RWPE1 (cell line): ENCODE measurements around the gene PAM16.
A peak's percentile ranks its signal among the peaks of the same experiment; 100 is the strongest.

ENCODE experiments used
- CTCF ChIA-PET: fragments of 350-600 bp; sonication (Branson Sonifier 250); formaldehyde crosslinking; extraction: SDS; loops from one replicate; lab custom pipeline; 2021; lab: Yijun Ruan, JAX
- POLR2A ChIA-PET: fragments of 400-600 bp; formaldehyde crosslinking; extraction: SDS; loops from one replicate; lab custom pipeline; 2020; ENCODE audit warnings: antibody characterized with exemption; ENCODE audit not compliant: low non-redundant PET; lab: Yijun Ruan, JAX
- DNase-seq: peaks from one replicate; pipeline ENCODE4 v3.0.0; 2012; ENCODE audit warnings: low spot score
- H3K27ac ChIP-seq: fragments of 450-650 bp; 2 replicates; pipeline ENCODE4 v1.5.1; 2017
- TF ChIP-seq, protein P1 (sequence below): fragments of 450-650 bp; conservative IDR thresholded peaks from 2 replicates; pipeline ENCODE4 v1.5.1; 2017; ENCODE audit warnings: low read depth, mild to moderate bottlenecking

PAM16 gene

GRCh38 chr16:4314532-4315185 lies 36.5 kb downstream of the PAM16 start:
- ChIA-PET POLR2A (no interaction called here), CTCF (no interaction called here)
- TF ChIP-seq, protein P1, sequence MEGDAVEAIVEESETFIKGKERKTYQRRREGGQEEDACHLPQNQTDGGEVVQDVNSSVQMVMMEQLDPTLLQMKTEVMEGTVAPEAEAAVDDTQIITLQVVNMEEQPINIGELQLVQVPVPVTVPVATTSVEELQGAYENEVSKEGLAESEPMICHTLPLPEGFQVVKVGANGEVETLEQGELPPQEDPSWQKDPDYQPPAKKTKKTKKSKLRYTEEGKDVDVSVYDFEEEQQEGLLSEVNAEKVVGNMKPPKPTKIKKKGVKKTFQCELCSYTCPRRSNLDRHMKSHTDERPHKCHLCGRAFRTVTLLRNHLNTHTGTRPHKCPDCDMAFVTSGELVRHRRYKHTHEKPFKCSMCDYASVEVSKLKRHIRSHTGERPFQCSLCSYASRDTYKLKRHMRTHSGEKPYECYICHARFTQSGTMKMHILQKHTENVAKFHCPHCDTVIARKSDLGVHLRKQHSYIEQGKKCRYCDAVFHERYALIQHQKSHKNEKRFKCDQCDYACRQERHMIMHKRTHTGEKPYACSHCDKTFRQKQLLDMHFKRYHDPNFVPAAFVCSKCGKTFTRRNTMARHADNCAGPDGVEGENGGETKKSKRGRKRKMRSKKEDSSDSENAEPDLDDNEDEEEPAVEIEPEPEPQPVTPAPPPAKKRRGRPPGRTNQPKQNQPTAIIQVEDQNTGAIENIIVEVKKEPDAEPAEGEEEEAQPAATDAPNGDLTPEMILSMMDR: no peak; the same call in 1 of the 2 replicates
- H3K27ac ChIP-seq: peak overlapping the region; percentile 97
- no peak for DNase-seq

GRCh38 chr16:4313563-4314531 lies 37.3 kb downstream of the PAM16 start:
- peak overlapping the region; percentile 97 for H3K27ac ChIP-seq
- TF ChIP-seq, protein P1: peak; percentile 44
- ChIA-PET CTCF (interaction anchor here (0.5 kb wide), 1 partner anchor 17 kb away, joined by 3 read pairs; no protein-coding TSS in a partner anchor), POLR2A (interaction anchor here (0.7 kb wide), 1 partner anchor 56 kb away, joined by 3 read pairs; no protein-coding TSS in a partner anchor)
- DNase-seq: no peak

DNA sequence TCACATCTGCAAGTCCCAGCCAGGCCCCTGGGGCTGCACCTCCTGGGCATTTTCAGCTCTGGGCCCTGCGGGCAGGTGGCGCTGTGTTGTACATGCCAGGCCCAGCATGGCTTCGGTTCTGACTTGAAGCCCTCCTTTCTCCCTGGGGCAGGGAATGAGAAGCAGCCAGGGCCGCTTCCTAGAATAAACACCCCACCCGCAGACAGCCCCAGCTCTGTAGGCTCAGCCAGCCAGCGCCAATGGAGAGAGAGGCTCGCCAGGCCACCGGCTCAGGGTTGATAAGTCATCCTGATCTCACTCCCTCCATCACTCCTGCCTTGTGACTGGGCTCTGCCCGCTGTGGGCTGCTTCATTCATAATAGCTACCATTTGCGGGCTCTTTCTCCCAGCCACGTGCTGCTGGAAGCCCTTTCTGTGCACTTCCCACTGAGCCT lies 41.3 kb downstream of the PAM16 start:
- TF ChIP-seq, protein P1: peak; percentile 66
- CTCF ChIA-PET: interaction anchor here (0.5 to 1.1 kb wide), 5 partner anchors 11 to 109 kb away, joined by 3 to 6 read pairs (median 4); partner anchors contain the start of gene TFAP4
- DNase-seq: no peak
- POLR2A ChIA-PET: no interaction called here
- peak overlapping the region; percentile 99 for H3K27ac ChIP-seq

- ChIA-PET CTCF (interaction anchor here (0.5 to 1.1 kb wide), 7 partner anchors 10 to 128 kb away, joined by 3 to 6 read pairs (median 4); partner anchors contain the start of gene TFAP4), POLR2A (no interaction called here)
- peak overlapping the region; percentile 99 for H3K27ac ChIP-seq
- DNase-seq: no peak
- TF ChIP-seq, protein P1: no peak
These were observed 41.9 kb downstream of the PAM16 start for GRCh38 chr16:4309102-4309832.

GRCh38 chr16:4307215-4308037 lies 43.7 kb downstream of the PAM16 start:
- peak; percentile 94 for DNase-seq
- CTCF ChIA-PET: interaction anchor here (0.5 to 1.4 kb wide), 6 partner anchors 13 to 53 kb away, joined by 3 to 5 read pairs (median 4); no protein-coding TSS in a partner anchor
- POLR2A ChIA-PET: no interaction called here

More at GRCh38 chr16:4307215-4308037, 43.7 kb downstream of the PAM16 start:
- TF ChIP-seq, protein P1: no peak
- H3K27ac ChIP-seq: peak overlapping the region; percentile 99
